OCI-LY1 (cell line): ENCODE data around the gene BBS12.
A peak's percentile ranks its signal among the peaks of the same experiment; 100 is the strongest.

Source experiments
- H2AFZ ChIP-seq: fragments of 200-600 bp; sonication (generic), shearing (Covaris generic); 2 replicates; pipeline ENCODE4 v1.6.0; 2014; ENCODE audit warnings: antibody characterized with exemption, mild to moderate bottlenecking, low read length
- H3F3A ChIP-seq: fragments of 200-600 bp; sonication (generic), shearing (Covaris generic); 2 replicates; pipeline ENCODE4 v1.6.0; 2014; ENCODE audit warnings: mild to moderate bottlenecking, antibody characterized with exemption, low read length, moderate library complexity; ENCODE audit not compliant: insufficient read depth
- H3K27ac ChIP-seq: fragments of 200-600 bp; sonication (generic); 2 replicates; pipeline ENCODE4 v1.5.1; 2014; ENCODE audit warnings: low read length, mixed run types, mild to moderate bottlenecking, low read depth; ENCODE audit not compliant: poor library complexity, severe bottlenecking
- H3K27me3 ChIP-seq: fragments of 200-600 bp; sonication (generic); 2 replicates; pipeline ENCODE4 v1.6.0; 2014; ENCODE audit warnings: antibody characterized with exemption, mild to moderate bottlenecking, low read length, moderate library complexity; ENCODE audit not compliant: insufficient read depth
- H3K36me3 ChIP-seq: fragments of 200-600 bp; sonication (generic); 2 replicates; pipeline ENCODE4 v1.6.1; 2014; ENCODE audit warnings: mild to moderate bottlenecking, antibody characterized with exemption, low read length, moderate library complexity, mixed read lengths; ENCODE audit not compliant: insufficient read depth
- H3K4me1 ChIP-seq: fragments of 200-600 bp; sonication (generic); 2 replicates; pipeline ENCODE4 v1.5.1; 2014; ENCODE audit warnings: mild to moderate bottlenecking, low read length, moderate library complexity; ENCODE audit not compliant: insufficient read depth, severe bottlenecking
- H3K4me2 ChIP-seq: fragments of 200-600 bp; sonication (generic), shearing (Covaris generic); 2 replicates; pipeline ENCODE4 v1.6.1; 2014; ENCODE audit warnings: low read length
- H3K4me3 ChIP-seq: fragments of 200-600 bp; sonication (generic); 2 replicates; pipeline ENCODE4 v1.5.1; 2014; ENCODE audit warnings: low read length, low read depth, mild to moderate bottlenecking, mixed read lengths; ENCODE audit not compliant: poor library complexity, severe bottlenecking
- H3K79me2 ChIP-seq: fragments of 200-600 bp; shearing (Covaris generic); 2 replicates; pipeline ENCODE4 v1.6.1; 2016; ENCODE audit warnings: mixed run types, low read length, mixed read lengths; ENCODE audit not compliant: insufficient read depth
- H3K9ac ChIP-seq: fragments of 200-600 bp; sonication (generic), shearing (Covaris generic); 2 replicates; pipeline ENCODE4 v1.6.1; 2014; ENCODE audit warnings: mild to moderate bottlenecking, low read length, mixed read lengths
- H3K9me2 ChIP-seq: fragments of 200-600 bp; sonication (generic), shearing (Covaris generic); 2 replicates; pipeline ENCODE4 v1.6.1; 2014; ENCODE audit warnings: low read depth, mild to moderate bottlenecking, low read length, mixed read lengths
- H3K9me3 ChIP-seq: fragments of 200-600 bp; shearing (Covaris generic); 2 replicates; pipeline ENCODE4 v1.6.1; 2014; ENCODE audit warnings: low read length, mixed read lengths
- H4K20me1 ChIP-seq: fragments of 200-600 bp; sonication (generic), shearing (Covaris generic); 2 replicates; pipeline ENCODE4 v1.6.0; 2016; ENCODE audit warnings: mild to moderate bottlenecking, low read length; ENCODE audit not compliant: insufficient read depth
- CTCF ChIP-seq: fragments of 200-600 bp; sonication (generic), shearing (Covaris generic); IDR thresholded peaks from 2 replicates; pipeline ENCODE4 v1.5.1; 2017; ENCODE audit warnings: mild to moderate bottlenecking, antibody characterized with exemption, low read length, moderate library complexity, mixed read lengths
- EZH2 ChIP-seq: fragments of 200-600 bp; sonication (generic), shearing (Covaris generic); IDR thresholded peaks from 2 replicates; pipeline ENCODE4 v1.8.0; 2017; ENCODE audit warnings: borderline replicate concordance, mixed run types, mild to moderate bottlenecking, antibody characterized with exemption, low read length, moderate library complexity, mixed read lengths

The BBS12 gene

GRCh38 chr4:122722256-122722655, 10.2 kb upstream of the BBS12 start:
- Histone ChIP-seq H4K20me1 (no peaks in the 10 kb centered on the region), H3K79me2 (no peaks in the 10 kb centered on the region), H3K9me2 (no peaks in the 10 kb centered on the region), H3K4me3 (no peak overlapping the region), H3K9ac (no peak overlapping the region), H3K27me3 (no peaks in the 10 kb centered on the region), H3F3A (no peaks in the 10 kb centered on the region), H2AFZ (no peak overlapping the region), H3K36me3 (no peaks in the 10 kb centered on the region), H3K9me3 (no peaks in the 10 kb centered on the region), H3K27ac (no peak overlapping the region), H3K4me1 (no peaks in the 10 kb centered on the region), H3K4me2 (no peak overlapping the region)
- TF ChIP-seq CTCF, result no peak

- Histone ChIP-seq H3K9me2 (no peaks in the 10 kb centered on the region), H3K4me2 (no peak overlapping the region), H4K20me1 (no peaks in the 10 kb centered on the region), H3K4me1 (peaks cover 18% of the 10 kb centered on the region), H3F3A (no peaks in the 10 kb centered on the region), H3K4me3 (no peak overlapping the region), H3K27ac (no peak overlapping the region), H2AFZ (no peak overlapping the region), H3K9me3 (no peaks in the 10 kb centered on the region), H3K36me3 (no peaks in the 10 kb centered on the region), H3K79me2 (no peaks in the 10 kb centered on the region), H3K27me3 (no peaks in the 10 kb centered on the region), H3K9ac (no peak overlapping the region)
- TF ChIP-seq EZH2, result no peak
- TF ChIP-seq CTCF, result no peak
Observed at GRCh38 chr4:122728856-122729255, 3.6 kb upstream of the BBS12 start.

GRCh38 chr4:122731676-122732075, 828 bp upstream of the BBS12 start:
- peak overlapping the region; percentile 44 for H3K9ac ChIP-seq

More at GRCh38 chr4:122731676-122732075, 828 bp upstream of the BBS12 start:
- Histone ChIP-seq H3F3A (no peaks in the 10 kb centered on the region), H2AFZ (peak overlapping the region; percentile 87), H3K9me2 (no peaks in the 10 kb centered on the region), H3K36me3 (no peaks in the 10 kb centered on the region), H4K20me1 (no peaks in the 10 kb centered on the region), H3K4me2 (peak overlapping the region; percentile 65), H3K27ac (no peak overlapping the region), H3K9me3 (no peaks in the 10 kb centered on the region), H3K27me3 (no peaks in the 10 kb centered on the region), H3K79me2 (no peaks in the 10 kb centered on the region), H3K4me3 (peak overlapping the region; percentile 45), H3K4me1 (peaks cover 19% of the 10 kb centered on the region)
- TF ChIP-seq CTCF (no peak), EZH2 (no peak)
